Type B pancreatic cell (in vitro differentiated cells): Measurements from ENCODE around the gene PON3. TPM values are rescaled to one million over a fixed set of nuclear protein-coding genes. Genes with fewer than 3 reads are reported as not detected.

Experiments
- DNase-seq: peaks from one replicate; pipeline ENCODE4 v3.0.0; 2021; ENCODE audit warnings: mixed read lengths; ENCODE audit not compliant: unreplicated experiment; ENCODE audit errors: extremely low spot score
- H3K27ac Mint-ChIP-seq: 2 replicates; pipeline ENCODE4 v1.8.0; 2021; ENCODE audit warnings: mild to moderate bottlenecking, mixed read lengths
- H3K27me3 Mint-ChIP-seq: 2 replicates; pipeline ENCODE4 v1.8.0; 2021; ENCODE audit warnings: mixed read lengths
- H3K36me3 Mint-ChIP-seq: 2 replicates; pipeline ENCODE4 v1.8.0; 2021; ENCODE audit warnings: mixed read lengths
- H3K4me1 Mint-ChIP-seq: one replicate; pipeline ENCODE4 v1.8.0; 2021; ENCODE audit warnings: mixed read lengths; ENCODE audit not compliant: unreplicated experiment
- H3K4me3 Mint-ChIP-seq: 2 replicates; pipeline ENCODE4 v1.8.0; 2021; ENCODE audit warnings: mild to moderate bottlenecking, mixed read lengths
- H3K9me3 Mint-ChIP-seq: 2 replicates; pipeline ENCODE4 v1.8.0; 2021; ENCODE audit warnings: mixed read lengths
- CTCF ChIP-seq: fragments of 200-600 bp; sonication (generic); conservative IDR thresholded peaks from 2 replicates; pipeline ENCODE4 v1.5.0; 2021; ENCODE audit warnings: antibody characterized with exemption, mild to moderate bottlenecking
- total RNA-seq: library from RNA; stranded (reverse); gene quantifications from 2 replicates; pipeline ENCODE4 v1.2.1, GENCODE V29; 2021; ENCODE audit warnings: low replicate concordance

PON3 gene
- total RNA-seq, 1 donor from 2014 or later = 0.17 TPM

GRCh38 chr7:95321720-95322119 is 74.5 kb downstream of the PON3 start:
- H3K27ac Mint-ChIP-seq = no peak overlapping the region
- H3K9me3 Mint-ChIP-seq = peaks cover 8% of the 10 kb centered on the region
- no peak for TF ChIP-seq CTCF
- H3K4me3 Mint-ChIP-seq = no peak overlapping the region
- H3K4me1 Mint-ChIP-seq = no peaks in the 10 kb centered on the region
- no peak for DNase-seq
- H3K27me3 Mint-ChIP-seq = peaks cover 20% of the 10 kb centered on the region
- H3K36me3 Mint-ChIP-seq = no peaks in the 10 kb centered on the region

- H3K27ac Mint-ChIP-seq = no peak overlapping the region
- H3K9me3 Mint-ChIP-seq = peaks cover 3% of the 10 kb centered on the region
- no peak for DNase-seq
- H3K27me3 Mint-ChIP-seq = peaks cover 12% of the 10 kb centered on the region
- no peak overlapping the region for H3K4me3 Mint-ChIP-seq
- no peaks in the 10 kb centered on the region for H3K4me1 Mint-ChIP-seq
- TF ChIP-seq CTCF = no peak
- H3K36me3 Mint-ChIP-seq = no peaks in the 10 kb centered on the region
Observed at GRCh38 chr7:95320651-95321050, 75.5 kb downstream of the PON3 start.

GRCh38 chr7:95319570-95319969 is 76.6 kb downstream of the PON3 start:
- TF ChIP-seq CTCF = no peak
- Mint-ChIP-seq H3K4me1 (no peaks in the 10 kb centered on the region), H3K9me3 (peaks cover 6% of the 10 kb centered on the region), H3K27me3 (peaks cover 1% of the 10 kb centered on the region), H3K4me3 (no peak overlapping the region), H3K27ac (no peak overlapping the region), H3K36me3 (no peaks in the 10 kb centered on the region)
- DNase-seq = no peak

- Mint-ChIP-seq H3K4me1 (no peaks in the 10 kb centered on the region), H3K36me3 (no peaks in the 10 kb centered on the region), H3K27me3 (no peaks in the 10 kb centered on the region), H3K4me3 (no peak overlapping the region), H3K27ac (no peak overlapping the region), H3K9me3 (peaks cover 6% of the 10 kb centered on the region)
- no peak for TF ChIP-seq CTCF
- no peak for DNase-seq
Observed at GRCh38 chr7:95318501-95319100, 77.6 kb downstream of the PON3 start.

- no peaks in the 10 kb centered on the region for H3K27me3 Mint-ChIP-seq
- H3K4me1 Mint-ChIP-seq = no peaks in the 10 kb centered on the region
- H3K9me3 Mint-ChIP-seq = peaks cover 6% of the 10 kb centered on the region
- H3K36me3 Mint-ChIP-seq = no peaks in the 10 kb centered on the region
- no peak overlapping the region for H3K4me3 Mint-ChIP-seq
- no peak for TF ChIP-seq CTCF
- H3K27ac Mint-ChIP-seq = no peak overlapping the region
- DNase-seq = no peak
Observed at GRCh38 chr7:95317966-95318365, 78.2 kb downstream of the PON3 start.

- Mint-ChIP-seq H3K4me1 (no peaks in the 10 kb centered on the region), H3K27me3 (no peaks in the 10 kb centered on the region), H3K4me3 (no peak overlapping the region), H3K36me3 (peaks cover under 1% of the 10 kb centered on the region), H3K27ac (no peak overlapping the region), H3K9me3 (peaks cover 6% of the 10 kb centered on the region)
- no peak for DNase-seq
- TF ChIP-seq CTCF = no peak
Observed at GRCh38 chr7:95317546-95317945, 78.6 kb downstream of the PON3 start.
